Measurements from ENCODE around the gene SGIP1.
"Not testable (repeated sequence)": the region's sequence is repeated elsewhere in the genome, so short reads cannot be mapped to it uniquely, and the experiment has no call there.

SGIP1 gene

GRCh38 chr1:66773227-66773626 lies 239.3 kb downstream of the SGIP1 start:
- DNase-seq = no peak

GRCh38 chr1:66774438-66774837 lies 240.5 kb downstream of the SGIP1 start:
- no peak for DNase-seq

DNA sequence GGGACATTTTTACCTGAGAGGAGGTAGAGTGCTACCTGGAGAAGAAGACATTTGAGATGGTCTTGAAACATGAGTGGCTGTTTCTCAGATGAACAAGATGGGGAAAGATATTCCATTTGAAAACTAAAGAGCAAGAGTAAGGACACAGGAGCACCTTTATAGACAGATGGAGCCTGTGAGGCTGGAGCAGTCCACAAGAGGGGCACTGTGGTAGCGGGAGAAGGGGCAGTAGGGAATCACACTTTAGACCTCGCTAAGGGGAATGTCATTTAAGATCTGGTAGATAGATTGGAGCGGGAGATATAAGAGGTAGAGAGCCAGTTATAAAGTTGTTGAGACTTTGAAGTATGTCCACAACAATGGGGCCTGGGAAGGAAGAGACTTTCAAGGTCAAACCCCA lies 241.7 kb downstream of the SGIP1 start:
- DNase-seq = no peak

DNA sequence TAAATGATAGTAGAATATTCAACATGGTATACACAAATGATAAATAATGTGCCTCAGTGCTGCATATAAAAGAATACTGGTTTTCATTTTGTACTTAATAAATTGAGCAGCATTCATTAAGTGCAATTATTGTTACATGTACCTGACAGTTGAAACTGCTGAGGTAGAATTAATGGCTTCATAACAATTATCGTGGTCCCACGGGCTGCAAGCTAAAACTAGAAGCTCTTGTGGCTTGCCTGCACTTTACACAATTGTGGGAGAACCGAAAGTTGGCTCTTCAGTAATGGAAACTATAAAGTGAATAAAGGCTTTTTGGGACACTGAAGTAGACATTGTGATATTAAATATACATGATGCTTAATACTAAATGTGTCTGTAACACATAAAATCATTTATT lies 243.9 kb downstream of the SGIP1 start:
- DNase-seq = no peak

- no peak for DNase-seq
Measured at GRCh38 chr1:66778266-66778665, 244.3 kb downstream of the SGIP1 start.

GRCh38 chr1:66778969-66779368 lies 245.0 kb downstream of the SGIP1 start:
- DNase-seq = no peak

DNA sequence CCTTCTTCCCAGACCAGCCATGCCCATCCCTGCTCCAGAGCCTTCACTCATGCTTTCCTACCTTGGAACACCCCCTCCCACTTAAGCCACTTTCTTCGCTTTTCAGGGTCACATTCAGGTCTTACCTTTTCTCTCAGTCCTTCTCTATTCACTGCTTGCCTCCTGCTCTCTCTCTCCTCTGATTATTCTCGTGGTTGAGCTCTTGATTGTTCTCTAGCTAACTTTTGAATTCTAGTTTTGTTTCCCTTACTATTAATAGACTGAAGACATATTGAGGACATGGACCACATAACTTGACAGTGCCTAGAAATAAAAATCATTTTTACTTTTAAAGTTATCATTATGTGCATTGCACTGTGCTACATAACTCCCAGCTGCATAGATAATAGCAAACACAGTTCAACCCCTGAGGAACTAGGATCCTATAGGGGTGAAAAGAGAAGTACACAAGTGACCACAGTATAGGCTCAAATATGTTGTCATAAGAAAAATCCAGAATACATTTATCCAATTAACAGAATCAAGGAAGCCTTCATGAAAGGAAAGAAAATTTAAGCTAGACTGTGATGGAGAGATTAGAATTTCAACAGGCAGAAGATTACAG lies 245.6 kb downstream of the SGIP1 start:
- no peak for DNase-seq

DNA sequence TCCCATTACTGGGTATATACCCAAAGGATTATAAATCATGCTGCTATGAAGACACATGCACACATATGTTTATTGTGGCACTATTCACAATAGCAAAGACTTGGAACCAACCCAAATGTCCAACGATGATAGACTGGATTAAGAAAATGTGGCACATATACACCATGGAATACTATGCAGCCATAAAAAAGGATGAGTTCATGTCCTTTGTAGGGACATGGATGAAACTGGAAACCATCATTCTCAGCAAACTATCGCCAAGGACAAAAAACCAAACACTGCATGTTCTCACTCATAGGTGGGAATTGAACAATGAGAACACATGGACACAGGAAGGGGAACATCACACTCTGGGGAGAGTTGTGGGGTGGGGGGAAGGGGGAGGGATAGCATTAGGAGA lies 251.8 kb downstream of the SGIP1 start:
- not testable (repeated sequence) for DNase-seq

GRCh38 chr1:66787641-66788040 lies 253.7 kb downstream of the SGIP1 start:
- no peak for DNase-seq

DNA sequence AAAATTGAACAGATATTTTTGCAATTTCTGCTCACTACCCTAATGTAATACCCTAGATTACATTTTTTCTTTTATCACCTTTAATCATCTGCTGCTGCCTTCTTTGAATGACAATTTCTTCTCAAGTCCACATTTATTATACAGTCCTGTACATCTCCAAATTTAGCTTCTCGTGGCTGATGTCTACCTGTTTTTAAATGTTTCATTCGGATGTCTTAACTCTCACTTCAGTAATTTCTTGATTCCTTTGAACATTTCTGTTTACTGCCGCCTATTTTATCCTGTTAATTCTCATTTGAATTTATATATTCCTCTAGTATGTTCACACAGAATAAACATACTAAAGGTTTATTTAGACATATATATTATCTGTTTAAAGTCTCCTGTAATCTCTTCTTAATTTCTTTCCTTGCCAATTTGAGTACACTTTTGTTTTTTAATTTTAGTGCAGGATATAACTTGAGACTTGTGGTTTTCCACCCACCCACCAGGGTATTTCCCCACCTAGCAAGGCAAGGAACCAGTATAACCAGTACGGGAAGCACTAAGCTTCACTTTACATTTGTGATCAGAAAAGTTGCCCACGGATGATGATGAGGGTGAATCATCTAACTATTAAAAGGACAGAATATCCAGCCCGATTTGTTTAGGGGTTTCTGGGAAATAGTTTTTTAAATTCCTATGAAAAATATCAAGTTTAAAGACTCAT lies 254.4 kb downstream of the SGIP1 start:
- DNase-seq = peak; percentile 41

DNA sequence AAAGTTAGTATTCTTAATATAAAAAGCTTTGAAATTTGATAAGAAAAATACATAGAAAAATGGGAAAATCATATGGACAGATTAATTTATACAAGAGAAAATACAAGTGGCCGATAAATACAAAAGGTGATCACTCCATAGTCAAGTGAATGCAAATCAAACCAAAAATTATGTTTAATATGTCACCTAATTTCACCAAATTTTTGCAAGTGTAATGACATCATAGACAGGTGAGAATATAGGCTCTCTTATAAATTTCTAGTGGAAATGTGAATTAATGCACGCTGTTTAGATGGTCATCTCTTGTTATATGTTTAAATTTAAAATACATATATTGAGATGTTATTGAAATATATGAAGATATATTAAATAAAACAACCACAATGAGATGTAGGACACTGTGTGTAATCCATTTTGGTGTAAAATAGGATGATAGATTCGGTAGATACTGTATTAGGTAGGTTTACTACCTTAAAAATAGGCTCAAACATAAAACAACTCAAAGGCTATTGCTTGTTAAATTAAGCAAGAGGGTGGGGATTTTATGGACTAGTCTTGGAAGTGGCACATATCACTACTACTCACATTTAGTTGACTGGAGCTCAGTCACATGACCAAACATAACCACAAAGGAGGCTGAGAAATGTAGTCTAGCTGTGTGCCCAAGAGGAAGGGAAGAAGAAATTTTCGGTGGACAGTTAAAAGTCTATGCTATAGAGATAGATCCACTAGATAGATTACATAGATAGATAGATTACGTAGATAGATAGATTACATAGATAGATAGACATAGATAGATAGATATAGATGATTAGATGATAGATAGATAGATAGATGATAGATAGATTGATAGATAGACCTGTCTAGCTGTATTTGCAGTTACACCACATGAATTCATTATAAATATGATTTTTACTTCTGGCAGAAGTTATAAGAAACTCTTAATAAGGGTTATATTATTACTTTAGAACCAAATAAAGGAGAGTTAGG lies 258.0 kb downstream of the SGIP1 start:
- no peak for DNase-seq

DNA sequence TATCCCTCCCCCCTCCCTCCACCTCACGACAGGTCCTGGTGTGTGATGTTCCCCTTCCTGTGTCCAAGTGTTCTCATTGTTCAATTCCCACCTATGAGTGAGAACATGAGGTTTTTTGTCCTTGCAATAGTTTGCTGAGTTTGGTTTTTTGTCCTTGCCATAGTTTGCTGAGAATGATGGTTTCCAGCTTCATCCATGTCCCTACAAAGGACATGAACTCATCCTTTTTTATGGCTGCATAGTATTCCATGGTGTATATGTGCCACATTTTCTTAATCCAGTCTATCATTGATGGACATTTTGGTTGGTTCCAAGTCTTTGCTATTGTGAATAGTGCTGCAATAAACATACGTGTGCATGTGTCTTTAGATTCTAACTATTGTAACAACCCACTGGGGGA lies 261.9 kb downstream of the SGIP1 start:
- DNase-seq = not testable (repeated sequence)
